Measurements from ENCODE around the gene IMMP2L. TPM values are rescaled to one million over a fixed set of nuclear protein-coding genes. Genes with fewer than 3 reads are reported as not detected.

Gene IMMP2L
- total RNA-seq, 1 experiment from 2014 or later = 8.6 TPM

- no peaks in the 10 kb centered on the region for H3K9me3 ChIP-seq (ENCODE audit: low read length)
- no peak overlapping the region for H3K4me3 ChIP-seq (ENCODE audit: low read length)
- intact Hi-C loops (cut with micrococcal nuclease) = loop anchor here (5.0 kb wide), 1 partner anchor 77 kb away; no protein-coding TSS in a partner anchor
- H3K36me3 ChIP-seq (ENCODE audit: low read depth, low read length) = no peaks in the 10 kb centered on the region
- no peak overlapping the region for H2AFZ ChIP-seq (ENCODE audit: low read length)
- H4K20me1 ChIP-seq (ENCODE audit: low read length) = no peaks in the 10 kb centered on the region
- no peaks in the 10 kb centered on the region; the same call in 1 of the 2 replicates for H3K9me2 ChIP-seq (replicated peaks; ENCODE audit: low read length)
- no TSS peak for BruUV-seq (replicated peaks)
- H3K9ac ChIP-seq (ENCODE audit: low read length) = no peak overlapping the region
- no peak for ATAC-seq
- POLR2A ChIA-PET (ENCODE audit: unreplicated experiment) = no interaction called here
- no peaks in the 10 kb centered on the region for H3F3A ChIP-seq (ENCODE audit: low read length, unreplicated experiment)
- no peak for TF ChIP-seq CTCF (conservative IDR thresholded peaks at IDR 0.05; ENCODE audit: low read depth, low read length)
- no peak for TF ChIP-seq EZH2 (IDR thresholded peaks at IDR 0.05; ENCODE audit: low read length, unreplicated experiment)
- TF ChIP-seq EZH2phosphoT487 (IDR thresholded peaks at IDR 0.05; ENCODE audit: borderline replicate concordance, low read length) = no peak
- no peaks in the 10 kb centered on the region for H3K27me3 ChIP-seq (ENCODE audit: low read length)
- no peaks in the 10 kb centered on the region for H3K79me2 ChIP-seq (ENCODE audit: low read length)
- H3K4me2 ChIP-seq (ENCODE audit: low read length) = no peak overlapping the region
- CTCF ChIA-PET = no interaction called here
- no peak for DNase-seq
- no peak overlapping the region for H3K27ac ChIP-seq (ENCODE audit: low read length)
- no peaks in the 10 kb centered on the region for H3K4me1 ChIP-seq (ENCODE audit: insufficient read depth, low read length)
Observed at GRCh38 chr7:111003883-111004282, 558.4 kb downstream of the IMMP2L start.

GRCh38 chr7:110994028-110994967 lies 568.0 kb downstream of the IMMP2L start:
- ATAC-seq (no peak), DNase-seq (no peak)
- Histone ChIP-seq H3K9me3 (ENCODE audit: low read length) (no peaks in the 10 kb centered on the region), H4K20me1 (ENCODE audit: low read length) (no peaks in the 10 kb centered on the region), H3K9me2 (replicated peaks; ENCODE audit: low read length) (no peaks in the 10 kb centered on the region), H3K79me2 (ENCODE audit: low read length) (no peaks in the 10 kb centered on the region), H3K27ac (ENCODE audit: low read length) (no peak overlapping the region), H3K9ac (ENCODE audit: low read length) (no peak overlapping the region), H2AFZ (ENCODE audit: low read length) (no peak overlapping the region), H3K27me3 (ENCODE audit: low read length) (no peaks in the 10 kb centered on the region), H3K36me3 (ENCODE audit: low read depth, low read length) (no peaks in the 10 kb centered on the region), H3K4me3 (ENCODE audit: low read length) (no peak overlapping the region), H3F3A (ENCODE audit: low read length, unreplicated experiment) (no peaks in the 10 kb centered on the region), H3K4me1 (ENCODE audit: insufficient read depth, low read length) (no peaks in the 10 kb centered on the region), H3K4me2 (ENCODE audit: low read length) (no peak overlapping the region)
- BruUV-seq (replicated peaks) = no TSS peak
- intact Hi-C loops (cut with micrococcal nuclease) = no loop called here
- CTCF ChIA-PET = no interaction called here
- TF ChIP-seq EZH2 (IDR thresholded peaks at IDR 0.05; ENCODE audit: low read length, unreplicated experiment) (no peak), EZH2phosphoT487 (IDR thresholded peaks at IDR 0.05; ENCODE audit: borderline replicate concordance, low read length) (no peak), CTCF (conservative IDR thresholded peaks at IDR 0.05; ENCODE audit: low read depth, low read length) (no peak)
- POLR2A ChIA-PET (ENCODE audit: unreplicated experiment) = no interaction called here

DNA sequence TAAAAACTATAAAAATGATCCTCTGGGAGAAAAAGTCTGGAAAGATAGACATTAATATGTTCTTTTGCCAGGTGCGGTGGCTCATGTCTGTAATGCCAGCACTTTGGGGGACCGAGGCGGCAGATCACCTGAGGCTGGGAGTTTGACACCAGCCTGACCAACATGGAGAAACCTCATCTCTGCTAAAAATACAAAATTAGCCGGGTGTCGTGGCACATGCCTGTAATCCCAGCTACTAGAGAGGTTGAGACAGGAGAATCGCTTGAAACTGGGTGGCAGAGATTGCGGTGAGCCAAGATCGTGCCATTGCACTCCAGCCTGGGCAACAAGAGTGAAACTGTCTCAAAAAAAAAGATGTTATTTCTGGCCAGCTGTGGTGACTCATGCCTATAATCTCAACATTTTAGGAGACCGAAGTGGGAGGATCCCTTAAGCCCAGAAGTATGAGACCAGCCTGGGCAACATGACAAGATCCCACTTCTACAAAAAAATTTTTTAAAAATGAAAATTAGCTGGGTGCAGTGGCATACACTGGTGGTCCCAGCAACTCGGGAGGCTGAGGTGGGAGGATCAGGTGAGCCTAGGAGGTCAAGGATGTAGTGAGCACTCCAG lies 573.3 kb downstream of the IMMP2L start:
- Histone ChIP-seq H3K4me2 (ENCODE audit: low read length) (no peak overlapping the region), H2AFZ (ENCODE audit: low read length) (no peak overlapping the region), H3F3A (ENCODE audit: low read length, unreplicated experiment) (no peaks in the 10 kb centered on the region), H3K4me3 (ENCODE audit: low read length) (no peak overlapping the region), H3K36me3 (ENCODE audit: low read depth, low read length) (no peaks in the 10 kb centered on the region), H3K9me3 (ENCODE audit: low read length) (no peaks in the 10 kb centered on the region), H3K79me2 (ENCODE audit: low read length) (no peaks in the 10 kb centered on the region), H4K20me1 (ENCODE audit: low read length) (no peaks in the 10 kb centered on the region), H3K9ac (ENCODE audit: low read length) (no peak overlapping the region), H3K4me1 (ENCODE audit: insufficient read depth, low read length) (no peaks in the 10 kb centered on the region), H3K27ac (ENCODE audit: low read length) (no peak overlapping the region), H3K9me2 (replicated peaks; ENCODE audit: low read length) (no peaks in the 10 kb centered on the region), H3K27me3 (ENCODE audit: low read length) (no peaks in the 10 kb centered on the region)
- intact Hi-C loops (cut with micrococcal nuclease) = no loop called here
- ATAC-seq (no peak), DNase-seq (no peak)
- TF ChIP-seq EZH2 (IDR thresholded peaks at IDR 0.05; ENCODE audit: low read length, unreplicated experiment) (no peak), EZH2phosphoT487 (IDR thresholded peaks at IDR 0.05; ENCODE audit: borderline replicate concordance, low read length) (no peak), CTCF (conservative IDR thresholded peaks at IDR 0.05; ENCODE audit: low read depth, low read length) (no peak)
- ChIA-PET POLR2A (ENCODE audit: unreplicated experiment) (no interaction called here), CTCF (no interaction called here)
- no TSS peak for BruUV-seq (replicated peaks)
